Smooth muscle cell (in vitro differentiated cells): Measurements from ENCODE around the gene AUTS2. TPM values are rescaled to one million over a fixed set of nuclear protein-coding genes. Genes with fewer than 3 reads are reported as not detected.

Source experiments
- DNase-seq: peaks from one replicate; lab custom pipeline; 2025; ENCODE audit not compliant: unreplicated experiment; lab: John Stamatoyannopoulos, UW
- H2AFZ ChIP-seq: fragments of 200-600 bp; sonication (generic); 2 replicates; pipeline ENCODE4 v1.6.0; 2016; ENCODE audit warnings: antibody characterized with exemption, low read depth, mild to moderate bottlenecking
- H3F3A ChIP-seq: fragments of 200-600 bp; sonication (generic); 2 replicates; pipeline ENCODE4 v1.6.0; 2017; ENCODE audit warnings: antibody characterized with exemption, low read depth
- H3K27ac ChIP-seq: fragments of 200-600 bp; sonication (generic); 2 replicates; pipeline ENCODE4 v1.5.1; 2016; ENCODE audit warnings: low read depth, mild to moderate bottlenecking
- H3K27me3 ChIP-seq: fragments of 200-600 bp; sonication (generic); 2 replicates; pipeline ENCODE4 v1.6.1; 2016; ENCODE audit warnings: low read depth, mild to moderate bottlenecking
- H3K36me3 ChIP-seq: fragments of 200-600 bp; sonication (generic); 2 replicates; pipeline ENCODE4 v1.5.1; 2016; ENCODE audit warnings: low read depth
- H3K4me1 ChIP-seq: fragments of 200-600 bp; sonication (generic); 2 replicates; pipeline ENCODE4 v1.5.1; 2016; ENCODE audit warnings: low read depth
- H3K4me2 ChIP-seq: fragments of 200-600 bp; sonication (generic); 2 replicates; pipeline ENCODE4 v1.6.0; 2016; ENCODE audit warnings: mild to moderate bottlenecking
- H3K4me3 ChIP-seq: fragments of 200-600 bp; sonication (generic); 2 replicates; pipeline ENCODE4 v1.5.1; 2016; ENCODE audit warnings: mild to moderate bottlenecking
- H3K79me2 ChIP-seq: fragments of 200-600 bp; sonication (generic); 2 replicates; pipeline ENCODE4 v1.6.0; 2016; ENCODE audit warnings: low read depth, mild to moderate bottlenecking
- H3K9ac ChIP-seq: fragments of 200-600 bp; sonication (generic); 2 replicates; pipeline ENCODE4 v1.6.0; 2016; ENCODE audit warnings: low read depth
- H3K9me3 ChIP-seq: fragments of 200-600 bp; sonication (generic); replicated peaks from 2 replicates; pipeline ENCODE4 v1.5.1; 2016; ENCODE audit warnings: low read depth
- H4K20me1 ChIP-seq: fragments of 200-600 bp; sonication (generic); 2 replicates; pipeline ENCODE4 v1.6.0; 2016; ENCODE audit warnings: low read depth
- CTCF ChIP-seq: fragments of 200-600 bp; sonication (generic); IDR thresholded peaks from 2 replicates; pipeline ENCODE4 v1.5.1; 2017; ENCODE audit warnings: borderline replicate concordance, mild to moderate bottlenecking, antibody characterized with exemption; ENCODE audit not compliant: insufficient read depth, poor library complexity, severe bottlenecking
- WGBS: methylation state at CpG from one replicate; pipeline ENCODE4 v1.1.7; 2016; ENCODE audit warnings: low lambda C conversion rate; 5-methylcytosine and 5-hydroxymethylcytosine counted together
- polyA plus RNA-seq: library from polyadenylated mRNA; unstranded; fragments of >200 nt; fragmentation: Nextera tagmentation; extraction: Ambion mirVana; gene quantifications from 2 replicates; pipeline ENCODE4 v1.2.1, GENCODE V29; 2016
- total RNA-seq: library from RNA; depleted of rRNA; stranded (reverse); fragments of >200 nt; gene quantifications from 2 replicates; pipeline ENCODE4 v1.2.3, GENCODE V29; 2014

AUTS2 gene
- total and polyA plus RNA-seq, 2 experiments from 2014 or later: 6.5 to 8.6 TPM

DNA sequence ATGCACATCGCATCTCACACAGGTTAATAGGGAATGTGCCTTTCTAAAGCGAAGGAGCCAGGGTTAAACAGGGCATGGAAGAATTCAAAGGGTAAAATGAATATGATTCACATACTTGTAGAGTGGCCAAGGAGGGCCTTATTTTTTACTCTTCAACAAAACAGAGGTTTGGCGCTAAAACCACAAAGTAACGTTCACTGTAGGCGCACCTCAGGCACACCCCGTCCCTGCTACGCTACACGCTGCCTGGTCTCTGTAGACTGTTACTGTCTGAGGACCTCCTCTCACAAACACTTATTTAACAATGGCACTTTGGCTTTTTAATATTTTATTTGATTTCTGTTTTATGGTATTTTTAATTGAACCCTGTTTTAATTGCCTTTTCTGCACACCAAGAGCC, 1071.6 kb downstream of the AUTS2 start:
- Histone ChIP-seq H3K27me3 (peaks cover 2% of the 10 kb centered on the region), H3K4me2 (no peak overlapping the region), H2AFZ (no peak overlapping the region), H3K79me2 (no peaks in the 10 kb centered on the region), H3K4me1 (peaks cover 7% of the 10 kb centered on the region), H3K9me3 (no peaks in the 10 kb centered on the region), H3K9ac (no peak overlapping the region), H3K27ac (no peak overlapping the region), H3K4me3 (no peak overlapping the region), H3F3A (no peaks in the 10 kb centered on the region), H3K36me3 (no peaks in the 10 kb centered on the region), H4K20me1 (no peaks in the 10 kb centered on the region)
- no peak for DNase-seq
- TF ChIP-seq CTCF: no peak
- 98% methylated on average over 8 of the region's 8 CpGs for whole genome bisulfite sequencing

- H3K4me1 ChIP-seq: peaks cover 7% of the 10 kb centered on the region
- H3K79me2 ChIP-seq: no peaks in the 10 kb centered on the region
- H3F3A ChIP-seq: no peaks in the 10 kb centered on the region
- WGBS: 88% methylated on average over 7 of the region's 7 CpGs
- H3K4me2 ChIP-seq: no peak overlapping the region
- no peak for TF ChIP-seq CTCF
- H3K36me3 ChIP-seq: no peaks in the 10 kb centered on the region
- H4K20me1 ChIP-seq: no peaks in the 10 kb centered on the region
- no peaks in the 10 kb centered on the region for H3K9me3 ChIP-seq
- H3K27me3 ChIP-seq: peaks cover 2% of the 10 kb centered on the region
- H3K4me3 ChIP-seq: no peak overlapping the region
- H3K9ac ChIP-seq: no peak overlapping the region
- no peak overlapping the region for H2AFZ ChIP-seq
- no peak overlapping the region for H3K27ac ChIP-seq
- no peak for DNase-seq
Measured at GRCh38 chr7:70670288-70670687, 1072.0 kb downstream of the AUTS2 start.

DNA sequence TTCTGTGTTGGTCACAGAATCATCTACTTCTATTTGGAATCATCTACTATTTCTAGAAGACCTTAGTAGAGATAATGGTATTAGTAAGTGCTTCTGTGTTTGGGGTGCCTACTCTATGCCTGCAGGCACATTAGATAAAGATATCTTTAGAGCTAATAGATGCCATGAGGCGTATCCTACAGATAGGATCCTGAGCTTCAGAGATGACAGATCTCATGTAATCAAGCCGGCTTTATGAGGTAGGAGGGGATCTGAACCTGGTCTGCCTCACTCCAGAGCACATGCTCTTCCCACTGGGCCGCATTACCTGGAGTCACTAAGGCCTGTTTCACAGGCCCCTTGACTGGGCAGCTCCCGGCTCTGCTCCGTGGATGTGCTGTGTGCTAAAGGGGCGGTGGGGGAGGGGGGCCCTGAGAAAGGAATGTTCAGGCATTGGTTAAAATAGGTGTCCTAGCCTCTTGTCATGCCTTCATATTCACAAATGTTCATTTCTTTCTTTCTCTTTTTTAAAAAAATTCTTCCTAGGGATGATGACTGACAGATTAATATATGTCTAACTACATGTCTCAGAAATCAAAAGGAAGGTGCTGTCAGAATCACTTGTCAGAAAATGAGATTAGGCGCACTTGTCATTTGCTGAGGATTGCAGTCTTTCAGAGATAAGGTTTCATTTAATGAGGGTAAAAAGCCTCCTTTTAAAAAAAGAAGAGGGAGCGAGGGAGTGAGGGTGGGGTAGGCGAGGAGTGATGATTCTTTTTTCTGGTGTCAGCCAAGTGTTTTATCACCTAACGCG, 1075.7 kb downstream of the AUTS2 start:
- Histone ChIP-seq H3K9ac (no peak overlapping the region), H3K27me3 (no peaks in the 10 kb centered on the region), H3K36me3 (no peaks in the 10 kb centered on the region), H3K79me2 (no peaks in the 10 kb centered on the region), H3K4me1 (peaks cover 6% of the 10 kb centered on the region), H3K27ac (no peak overlapping the region), H3K4me2 (no peak overlapping the region), H3F3A (peaks cover 8% of the 10 kb centered on the region), H3K9me3 (no peaks in the 10 kb centered on the region), H4K20me1 (no peaks in the 10 kb centered on the region), H3K4me3 (no peak overlapping the region), H2AFZ (no peak overlapping the region)
- TF ChIP-seq CTCF: no peak
- DNase-seq: no peak
- WGBS: 70% methylated on average over 11 of the region's 11 CpGs

- no peak for TF ChIP-seq CTCF
- 62% methylated on average over 5 of the region's 5 CpGs for WGBS
- H3K79me2 ChIP-seq: no peaks in the 10 kb centered on the region
- no peak for DNase-seq
- no peaks in the 10 kb centered on the region for H3K36me3 ChIP-seq
- H3K4me1 ChIP-seq: peaks cover 12% of the 10 kb centered on the region
- no peak overlapping the region for H3K4me2 ChIP-seq
- peaks cover 14% of the 10 kb centered on the region for H3F3A ChIP-seq
- H3K27me3 ChIP-seq: no peaks in the 10 kb centered on the region
- H3K4me3 ChIP-seq: no peak overlapping the region
- no peak overlapping the region for H2AFZ ChIP-seq
- no peak overlapping the region for H3K9ac ChIP-seq
- no peak overlapping the region for H3K27ac ChIP-seq
- H4K20me1 ChIP-seq: no peaks in the 10 kb centered on the region
- H3K9me3 ChIP-seq: no peaks in the 10 kb centered on the region
Measured at GRCh38 chr7:70674571-70675010, 1076.3 kb downstream of the AUTS2 start.
